Neural cell (in vitro differentiated cells): ENCODE data around the gene REC114. TPM values are rescaled to one million over a fixed set of nuclear protein-coding genes. Genes with fewer than 3 reads are reported as not detected.
"Not testable (repeated sequence)": the region's sequence is repeated elsewhere in the genome, so short reads cannot be mapped to it uniquely, and the experiment has no call there.

Experiments used
- H2AFZ ChIP-seq: fragments of 200-600, 300-800 bp; sonication (generic), shearing (Covaris generic); 2 replicates; pipeline ENCODE4 v1.6.0; 2014; ENCODE audit warnings: low read depth, mild to moderate bottlenecking, antibody characterized with exemption, low read length, moderate library complexity
- H3F3A ChIP-seq: fragments of 200-600 bp; shearing (Covaris generic); 2 replicates; pipeline ENCODE4 v1.6.1; 2016; ENCODE audit warnings: mild to moderate bottlenecking, moderate library complexity, mixed read lengths, antibody characterized with exemption, low read length; ENCODE audit not compliant: insufficient read depth, poor library complexity, severe bottlenecking
- H3K27ac ChIP-seq: fragments of 200-600, 300-800 bp; sonication (generic), shearing (Covaris generic); 2 replicates; pipeline ENCODE4 v1.5.1; 2014; ENCODE audit warnings: mild to moderate bottlenecking, low read length, moderate library complexity
- H3K27me3 ChIP-seq: fragments of 300-800, 200-600 bp; sonication (generic), shearing (Covaris generic); 2 replicates; pipeline ENCODE4 v1.6.0; 2014; ENCODE audit warnings: mild to moderate bottlenecking, low read depth, low read length, moderate library complexity; ENCODE audit not compliant: insufficient read depth
- H3K36me3 ChIP-seq: fragments of 300-800, 200-600 bp; sonication (generic), shearing (Covaris generic); 2 replicates; pipeline ENCODE4 v1.5.1; 2014; ENCODE audit warnings: mild to moderate bottlenecking, antibody characterized with exemption, low read length, moderate library complexity; ENCODE audit not compliant: insufficient read depth
- H3K4me2 ChIP-seq: fragments of 300-800, 200-600 bp; sonication (generic), shearing (Covaris generic); 2 replicates; pipeline ENCODE4 v1.6.0; 2014; ENCODE audit warnings: mild to moderate bottlenecking, low read length
- H3K4me3 ChIP-seq: fragments of 300-800, 200-600 bp; sonication (generic), shearing (Covaris generic); 2 replicates; pipeline ENCODE4 v1.5.1; 2014; ENCODE audit warnings: mild to moderate bottlenecking, low read length, moderate library complexity
- H3K79me2 ChIP-seq: fragments of 200-600 bp; shearing (Covaris generic); replicated peaks from 2 replicates; pipeline ENCODE4 v1.6.0; 2014; ENCODE audit warnings: mild to moderate bottlenecking, low read length, moderate library complexity; ENCODE audit not compliant: insufficient read depth
- H3K9ac ChIP-seq: fragments of 300-800, 200-600 bp; sonication (generic), shearing (Covaris generic); 2 replicates; pipeline ENCODE4 v1.6.1; 2016; ENCODE audit warnings: mild to moderate bottlenecking, low read length, mixed read lengths
- H3K9me2 ChIP-seq: fragments of 200-600 bp; shearing (Covaris generic); 2 replicates; pipeline ENCODE4 v1.6.1; 2016; ENCODE audit warnings: mild to moderate bottlenecking, low read length, mixed read lengths; ENCODE audit not compliant: insufficient read depth
- H3K9me3 ChIP-seq: fragments of 200-600, 300-800 bp; sonication (generic), shearing (Covaris generic); 2 replicates; pipeline ENCODE4 v1.6.1; 2016; ENCODE audit warnings: mild to moderate bottlenecking, mixed run types, low read length, moderate library complexity, mixed read lengths
- H4K20me1 ChIP-seq: fragments of 200-600 bp; shearing (Covaris generic); 2 replicates; pipeline ENCODE4 v1.6.1; 2016; ENCODE audit warnings: mild to moderate bottlenecking, mixed run types; ENCODE audit not compliant: insufficient read depth
- CTCF ChIP-seq: fragments of 450-650 bp; IDR thresholded peaks from 2 replicates; pipeline ENCODE4 v1.5.1; 2014; ENCODE audit warnings: antibody characterized with exemption, mild to moderate bottlenecking, moderate library complexity; ENCODE audit not compliant: poor library complexity, severe bottlenecking
- EP300 ChIP-seq: fragments of 450-650 bp; conservative IDR thresholded peaks from 2 replicates; pipeline ENCODE4 v1.6.1; 2014; ENCODE audit warnings: antibody characterized with exemption, mild to moderate bottlenecking, moderate library complexity; ENCODE audit not compliant: poor library complexity, severe bottlenecking
- EZH2 ChIP-seq: fragments of 200-600, 300-800 bp; shearing (Covaris generic), sonication (generic); IDR thresholded peaks from 2 replicates; pipeline ENCODE4 v1.6.1; 2014; ENCODE audit warnings: antibody characterized with exemption, low read length, borderline replicate concordance, mild to moderate bottlenecking; ENCODE audit not compliant: insufficient read depth, poor library complexity, severe bottlenecking
- MXI1 ChIP-seq: fragments of 450-650 bp; conservative IDR thresholded peaks from 2 replicates; pipeline ENCODE4 v1.6.1; 2014; ENCODE audit warnings: antibody characterized with exemption, mild to moderate bottlenecking; ENCODE audit not compliant: poor library complexity, severe bottlenecking
- POLR2AphosphoS5 ChIP-seq: IDR thresholded peaks from 2 replicates; pipeline ENCODE4 v1.6.1; 2012
- RAD21 ChIP-seq: fragments of 450-650 bp; conservative IDR thresholded peaks from 2 replicates; pipeline ENCODE4 v1.6.1; 2014; ENCODE audit warnings: antibody characterized with exemption, mild to moderate bottlenecking, moderate library complexity
- REST ChIP-seq: IDR thresholded peaks from 2 replicates; pipeline ENCODE4 v1.6.1; 2012; ENCODE audit warnings: borderline replicate concordance
- SMC3 ChIP-seq: fragments of 450-650 bp; conservative IDR thresholded peaks from 2 replicates; pipeline ENCODE4 v1.6.1; 2014; ENCODE audit warnings: antibody characterized with exemption, mild to moderate bottlenecking, moderate library complexity; ENCODE audit not compliant: poor library complexity
- TAF1 ChIP-seq: IDR thresholded peaks from 2 replicates; pipeline ENCODE4 v1.6.1; 2012; ENCODE audit warnings: low read depth
- polyA plus RNA-seq: library from polyadenylated mRNA; depleted of rRNA; stranded (reverse); fragments of >200 nt; gene quantifications from 2 replicates; pipeline ENCODE4 v1.2.3, GENCODE V29; 2014

REC114 gene
- polyA plus RNA-seq, 1 donor from 2014 or later, result not detected

- no peak overlapping the region for H3K27ac ChIP-seq
- H4K20me1 ChIP-seq, result no peaks in the 10 kb centered on the region
- no peak overlapping the region for H2AFZ ChIP-seq
- H3F3A ChIP-seq, result no peaks in the 10 kb centered on the region
- H3K79me2 ChIP-seq, result no peaks in the 10 kb centered on the region
- H3K9ac ChIP-seq, result no peak overlapping the region
- H3K9me2 ChIP-seq, result no peaks in the 10 kb centered on the region
- H3K4me2 ChIP-seq, result no peak overlapping the region
- TF ChIP-seq POLR2AphosphoS5 (no peak), EZH2 (no peak), CTCF (no peak), TAF1 (no peak), REST (no peak), SMC3 (no peak), RAD21 (no peak), MXI1 (no peak), EP300 (no peak)
- no peaks in the 10 kb centered on the region for H3K27me3 ChIP-seq
- H3K9me3 ChIP-seq, result no peaks in the 10 kb centered on the region
- no peaks in the 10 kb centered on the region for H3K36me3 ChIP-seq
- H3K4me3 ChIP-seq, result no peak overlapping the region
These were observed 98.5 kb downstream of the REC114 start for GRCh38 chr15:73541479-73541878.

- H3K27ac ChIP-seq, H4K20me1 ChIP-seq, H3K9me3 ChIP-seq, H3F3A ChIP-seq, H3K4me2 ChIP-seq, H3K36me3 ChIP-seq, H3K4me3 ChIP-seq, H3K9ac ChIP-seq, H2AFZ ChIP-seq, H3K9me2 ChIP-seq, H3K79me2 ChIP-seq, H3K27me3 ChIP-seq: not testable (repeated sequence)
These were observed 106.0 kb downstream of the REC114 start for GRCh38 chr15:73548925-73549324.

GRCh38 chr15:73550190-73550589, 107.2 kb downstream of the REC114 start:
- no peak overlapping the region for H3K4me3 ChIP-seq
- H3K4me2 ChIP-seq, result no peak overlapping the region
- H3K9ac ChIP-seq, result no peak overlapping the region
- no peak overlapping the region for H2AFZ ChIP-seq
- no peak overlapping the region for H3K27ac ChIP-seq
- H3K9me2 ChIP-seq, result no peaks in the 10 kb centered on the region
- no peaks in the 10 kb centered on the region for H3K36me3 ChIP-seq
- no peaks in the 10 kb centered on the region for H4K20me1 ChIP-seq
- no peaks in the 10 kb centered on the region for H3F3A ChIP-seq
- H3K9me3 ChIP-seq, result no peaks in the 10 kb centered on the region
- no peaks in the 10 kb centered on the region for H3K79me2 ChIP-seq
- no peak for TF ChIP-seq CTCF
- TF ChIP-seq RAD21, result no peak
- TF ChIP-seq TAF1, result no peak
- no peak for TF ChIP-seq POLR2AphosphoS5
- no peak for TF ChIP-seq EP300
- no peak for TF ChIP-seq REST
- TF ChIP-seq MXI1, result no peak
- TF ChIP-seq EZH2, result no peak
- no peak for TF ChIP-seq SMC3
- H3K27me3 ChIP-seq, result no peaks in the 10 kb centered on the region
